Smooth muscle cell (in vitro differentiated cells): ENCODE data around the gene TMEM181. TPM values are rescaled to one million over a fixed set of nuclear protein-coding genes. Genes with fewer than 3 reads are reported as not detected.

ENCODE experiments used
- DNase-seq: peaks from one replicate; lab custom pipeline; 2025; ENCODE audit not compliant: unreplicated experiment; lab: John Stamatoyannopoulos, UW
- H2AFZ ChIP-seq: fragments of 200-600 bp; sonication (generic); 2 replicates; pipeline ENCODE4 v1.6.0; 2016; ENCODE audit warnings: antibody characterized with exemption, low read depth, mild to moderate bottlenecking
- H3F3A ChIP-seq: fragments of 200-600 bp; sonication (generic); 2 replicates; pipeline ENCODE4 v1.6.0; 2017; ENCODE audit warnings: antibody characterized with exemption, low read depth
- H3K27ac ChIP-seq: fragments of 200-600 bp; sonication (generic); 2 replicates; pipeline ENCODE4 v1.5.1; 2016; ENCODE audit warnings: low read depth, mild to moderate bottlenecking
- H3K27me3 ChIP-seq: fragments of 200-600 bp; sonication (generic); 2 replicates; pipeline ENCODE4 v1.6.1; 2016; ENCODE audit warnings: low read depth, mild to moderate bottlenecking
- H3K36me3 ChIP-seq: fragments of 200-600 bp; sonication (generic); 2 replicates; pipeline ENCODE4 v1.5.1; 2016; ENCODE audit warnings: low read depth
- H3K4me1 ChIP-seq: fragments of 200-600 bp; sonication (generic); 2 replicates; pipeline ENCODE4 v1.5.1; 2016; ENCODE audit warnings: low read depth
- H3K4me2 ChIP-seq: fragments of 200-600 bp; sonication (generic); 2 replicates; pipeline ENCODE4 v1.6.0; 2016; ENCODE audit warnings: mild to moderate bottlenecking
- H3K4me3 ChIP-seq: fragments of 200-600 bp; sonication (generic); 2 replicates; pipeline ENCODE4 v1.5.1; 2016; ENCODE audit warnings: mild to moderate bottlenecking
- H3K79me2 ChIP-seq: fragments of 200-600 bp; sonication (generic); 2 replicates; pipeline ENCODE4 v1.6.0; 2016; ENCODE audit warnings: low read depth, mild to moderate bottlenecking
- H3K9ac ChIP-seq: fragments of 200-600 bp; sonication (generic); 2 replicates; pipeline ENCODE4 v1.6.0; 2016; ENCODE audit warnings: low read depth
- H3K9me3 ChIP-seq: fragments of 200-600 bp; sonication (generic); replicated peaks from 2 replicates; pipeline ENCODE4 v1.5.1; 2016; ENCODE audit warnings: low read depth
- H4K20me1 ChIP-seq: fragments of 200-600 bp; sonication (generic); 2 replicates; pipeline ENCODE4 v1.6.0; 2016; ENCODE audit warnings: low read depth
- WGBS: methylation state at CpG from one replicate; pipeline ENCODE4 v1.1.7; 2016; ENCODE audit warnings: low lambda C conversion rate; 5-methylcytosine and 5-hydroxymethylcytosine counted together
- polyA plus RNA-seq: library from polyadenylated mRNA; unstranded; fragments of >200 nt; fragmentation: Nextera tagmentation; extraction: Ambion mirVana; gene quantifications from 2 replicates; pipeline ENCODE4 v1.2.1, GENCODE V29; 2016
- total RNA-seq: library from RNA; depleted of rRNA; stranded (reverse); fragments of >200 nt; gene quantifications from 2 replicates; pipeline ENCODE4 v1.2.3, GENCODE V29; 2014
- TF ChIP-seq, protein P1 (sequence below): fragments of 200-600 bp; sonication (generic); IDR thresholded peaks from 2 replicates; pipeline ENCODE4 v1.5.1; 2017; ENCODE audit warnings: borderline replicate concordance, mild to moderate bottlenecking, antibody characterized with exemption; ENCODE audit not compliant: insufficient read depth, poor library complexity, severe bottlenecking

Gene TMEM181
- total and polyA plus RNA-seq, 2 experiments from 2014 or later = 15.3 to 29.0 TPM

DNA sequence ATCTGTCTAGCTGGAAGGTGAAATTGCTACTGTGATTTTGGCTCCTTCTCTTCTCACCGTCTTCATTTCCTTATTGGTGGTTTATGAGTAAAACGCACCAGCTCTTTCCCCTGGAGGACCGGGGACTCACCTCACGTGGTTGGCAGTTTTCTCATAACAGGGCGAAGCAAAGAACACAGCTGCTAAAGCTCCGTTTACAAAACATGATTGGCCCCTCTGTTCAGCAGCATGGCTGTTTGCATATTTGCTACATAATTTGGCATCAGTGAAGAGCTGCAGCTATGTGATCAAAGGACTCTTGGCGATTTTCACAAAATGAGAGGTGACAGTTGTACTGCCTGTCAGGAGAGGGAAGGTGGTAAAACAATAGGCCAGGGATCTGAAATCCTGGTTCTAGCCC is 20.5 kb upstream of the TMEM181 start:
- no peak for DNase-seq
- no peak overlapping the region for H3K4me2 ChIP-seq
- H3K36me3 ChIP-seq = no peaks in the 10 kb centered on the region
- H3K27ac ChIP-seq = no peak overlapping the region
- H3F3A ChIP-seq = peaks cover 9% of the 10 kb centered on the region
- no peak overlapping the region for H3K4me3 ChIP-seq
- WGBS = 87% methylated on average over 7 of the region's 7 CpGs
- TF ChIP-seq, protein P1, sequence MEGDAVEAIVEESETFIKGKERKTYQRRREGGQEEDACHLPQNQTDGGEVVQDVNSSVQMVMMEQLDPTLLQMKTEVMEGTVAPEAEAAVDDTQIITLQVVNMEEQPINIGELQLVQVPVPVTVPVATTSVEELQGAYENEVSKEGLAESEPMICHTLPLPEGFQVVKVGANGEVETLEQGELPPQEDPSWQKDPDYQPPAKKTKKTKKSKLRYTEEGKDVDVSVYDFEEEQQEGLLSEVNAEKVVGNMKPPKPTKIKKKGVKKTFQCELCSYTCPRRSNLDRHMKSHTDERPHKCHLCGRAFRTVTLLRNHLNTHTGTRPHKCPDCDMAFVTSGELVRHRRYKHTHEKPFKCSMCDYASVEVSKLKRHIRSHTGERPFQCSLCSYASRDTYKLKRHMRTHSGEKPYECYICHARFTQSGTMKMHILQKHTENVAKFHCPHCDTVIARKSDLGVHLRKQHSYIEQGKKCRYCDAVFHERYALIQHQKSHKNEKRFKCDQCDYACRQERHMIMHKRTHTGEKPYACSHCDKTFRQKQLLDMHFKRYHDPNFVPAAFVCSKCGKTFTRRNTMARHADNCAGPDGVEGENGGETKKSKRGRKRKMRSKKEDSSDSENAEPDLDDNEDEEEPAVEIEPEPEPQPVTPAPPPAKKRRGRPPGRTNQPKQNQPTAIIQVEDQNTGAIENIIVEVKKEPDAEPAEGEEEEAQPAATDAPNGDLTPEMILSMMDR = no peak
- no peak overlapping the region for H3K9ac ChIP-seq
- H3K4me1 ChIP-seq = no peaks in the 10 kb centered on the region
- H3K27me3 ChIP-seq = peaks cover 26% of the 10 kb centered on the region
- H3K9me3 ChIP-seq = no peaks in the 10 kb centered on the region
- no peaks in the 10 kb centered on the region for H4K20me1 ChIP-seq
- H2AFZ ChIP-seq = no peak overlapping the region
- H3K79me2 ChIP-seq = no peaks in the 10 kb centered on the region

DNA sequence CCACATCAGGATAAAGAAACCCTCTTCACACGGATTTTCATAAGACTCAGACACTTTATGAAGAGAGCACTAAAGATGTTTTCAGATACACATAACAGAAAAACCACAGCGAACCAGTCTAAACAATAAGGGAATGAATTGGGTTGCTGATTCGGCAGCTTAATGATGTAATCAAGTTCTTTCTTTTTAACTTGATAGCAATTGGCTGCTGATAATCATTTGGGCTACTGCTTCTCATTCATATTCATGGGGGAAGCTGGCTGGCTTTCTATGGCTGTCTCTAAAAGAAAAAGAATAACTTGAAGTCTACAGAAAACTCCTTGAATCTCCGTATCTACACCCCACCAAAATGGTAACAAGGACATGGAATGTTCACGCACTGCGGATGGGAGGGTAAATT is 20.0 kb upstream of the TMEM181 start:
- Histone ChIP-seq H3K9ac (no peak overlapping the region), H3K4me1 (no peaks in the 10 kb centered on the region), H3K9me3 (no peaks in the 10 kb centered on the region), H3K27me3 (peaks cover 26% of the 10 kb centered on the region), H3K4me3 (no peak overlapping the region), H3K36me3 (no peaks in the 10 kb centered on the region), H3F3A (peaks cover 9% of the 10 kb centered on the region), H4K20me1 (no peaks in the 10 kb centered on the region), H3K4me2 (no peak overlapping the region), H3K79me2 (no peaks in the 10 kb centered on the region), H2AFZ (no peak overlapping the region), H3K27ac (no peak overlapping the region)
- 90% methylated on average over 6 of the region's 6 CpGs for WGBS
- TF ChIP-seq, protein P1 = no peak
- no peak for DNase-seq

DNA sequence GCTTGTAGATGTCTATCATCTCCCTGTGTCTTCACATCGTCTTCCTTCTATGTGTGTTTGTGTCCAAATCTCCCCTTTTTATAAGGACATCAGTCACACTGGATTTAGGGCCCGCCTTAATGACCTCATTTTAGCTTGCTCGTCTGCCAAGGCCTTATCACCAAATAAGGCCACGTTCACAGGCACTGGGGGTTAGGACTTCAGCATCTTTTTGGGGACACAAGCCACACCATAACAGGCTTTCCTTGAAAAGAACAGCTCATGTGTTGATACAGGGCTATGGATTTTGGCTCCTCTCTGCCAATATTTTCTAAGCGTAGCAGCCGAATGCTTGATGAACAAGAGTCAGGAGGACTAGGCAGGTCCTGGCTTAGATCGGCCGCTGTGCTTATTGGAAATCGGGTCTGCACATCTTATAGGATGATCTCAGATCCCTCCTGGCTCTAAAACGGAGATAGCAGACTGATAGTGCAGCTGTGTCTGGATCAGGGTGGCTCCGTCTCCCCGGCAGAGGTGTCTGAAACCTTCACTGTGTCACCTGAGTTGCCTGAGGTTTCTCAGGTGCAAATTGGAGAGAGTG is 16.2 kb upstream of the TMEM181 start:
- Histone ChIP-seq H2AFZ (no peak overlapping the region), H3K9me3 (no peaks in the 10 kb centered on the region), H3K36me3 (no peaks in the 10 kb centered on the region), H3K9ac (no peak overlapping the region), H3F3A (no peaks in the 10 kb centered on the region), H3K4me1 (no peaks in the 10 kb centered on the region), H4K20me1 (no peaks in the 10 kb centered on the region), H3K4me2 (no peak overlapping the region), H3K79me2 (no peaks in the 10 kb centered on the region), H3K4me3 (no peak overlapping the region), H3K27ac (no peak overlapping the region), H3K27me3 (no peaks in the 10 kb centered on the region)
- TF ChIP-seq, protein P1 = no peak
- no peak for DNase-seq
- WGBS = 74% methylated on average over 12 of the region's 12 CpGs

DNA sequence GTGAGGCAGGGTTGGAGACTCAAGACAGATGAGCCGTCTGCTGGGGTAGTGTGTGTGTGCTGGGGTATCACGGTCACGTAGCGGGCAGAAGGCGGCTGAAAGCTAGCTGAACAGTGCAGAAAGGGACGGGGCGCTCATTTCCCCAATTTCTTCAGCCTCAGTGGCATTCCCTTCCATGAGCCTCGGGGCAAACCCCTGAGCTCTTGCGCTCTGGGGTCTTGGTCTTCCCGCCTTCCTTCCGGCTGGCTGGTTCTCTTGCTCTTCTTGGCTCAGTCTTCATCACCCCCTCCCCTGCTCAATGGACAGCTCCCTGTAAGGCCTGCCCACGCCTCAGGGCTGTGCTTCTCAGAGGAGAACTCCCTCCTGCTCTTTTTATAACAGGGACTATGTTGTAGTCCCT is 15.5 kb upstream of the TMEM181 start:
- no peak overlapping the region for H3K4me3 ChIP-seq
- WGBS = 90% methylated on average over 12 of the region's 12 CpGs
- H3K4me2 ChIP-seq = no peak overlapping the region

More for the DNA sequence above, 15.5 kb upstream of the TMEM181 start:
- no peak overlapping the region for H3K27ac ChIP-seq
- H3K36me3 ChIP-seq = no peaks in the 10 kb centered on the region
- H3K4me1 ChIP-seq = no peaks in the 10 kb centered on the region
- H3F3A ChIP-seq = no peaks in the 10 kb centered on the region
- no peak for DNase-seq
- H3K9ac ChIP-seq = no peak overlapping the region
- TF ChIP-seq, protein P1 = no peak
- no peak overlapping the region for H2AFZ ChIP-seq
- no peaks in the 10 kb centered on the region for H3K79me2 ChIP-seq
- H3K27me3 ChIP-seq = no peaks in the 10 kb centered on the region
- no peaks in the 10 kb centered on the region for H3K9me3 ChIP-seq
- H4K20me1 ChIP-seq = no peaks in the 10 kb centered on the region
